Osteoblast (primary cell): ENCODE measurements around the gene CTNNA1. TPM values are rescaled to one million over a fixed set of nuclear protein-coding genes. Genes with fewer than 3 reads are reported as not detected.

Experiments used
- DNase-seq: peaks from one replicate; pipeline ENCODE4 v3.0.0; 2011; ENCODE audit warnings: low spot score, mixed read lengths; ENCODE audit not compliant: insufficient read length; ENCODE audit errors: missing footprints
- H2AFZ ChIP-seq: 2 replicates; pipeline ENCODE4 v1.6.0; 2011; ENCODE audit warnings: mild to moderate bottlenecking, low read length
- H3K27ac ChIP-seq: 2 replicates; pipeline ENCODE4 v1.5.1; 2011; ENCODE audit warnings: mild to moderate bottlenecking, low read depth, low read length, moderate library complexity
- H3K27me3 ChIP-seq: 2 replicates; pipeline ENCODE4 v1.6.0; 2012; ENCODE audit warnings: mild to moderate bottlenecking, control low read depth, inconsistent platforms, low read length, moderate library complexity; ENCODE audit not compliant: insufficient read depth
- H3K36me3 ChIP-seq: 2 replicates; pipeline ENCODE4 v1.5.1; 2011; ENCODE audit warnings: mild to moderate bottlenecking, low read length, control low read depth, moderate library complexity; ENCODE audit not compliant: insufficient read depth
- H3K4me1 ChIP-seq: 2 replicates; pipeline ENCODE4 v1.5.1; 2011; ENCODE audit warnings: mild to moderate bottlenecking, low read length, control low read depth, moderate library complexity; ENCODE audit not compliant: insufficient read depth
- H3K4me2 ChIP-seq: 2 replicates; pipeline ENCODE4 v1.6.0; 2011; ENCODE audit warnings: mild to moderate bottlenecking, low read length; ENCODE audit not compliant: insufficient read depth
- H3K4me3 ChIP-seq: fragments of 200-600 bp; sonication (generic); 3 replicates; pipeline ENCODE4 v1.5.1; 2012; ENCODE audit warnings: mild to moderate bottlenecking, low read length, inconsistent platforms; ENCODE audit not compliant: insufficient read depth
- H3K79me2 ChIP-seq: 2 replicates; pipeline ENCODE4 v1.6.0; 2012; ENCODE audit warnings: mild to moderate bottlenecking, low read length, control low read depth, inconsistent platforms; ENCODE audit not compliant: insufficient read depth
- H3K9me3 ChIP-seq: 2 replicates; pipeline ENCODE4 v1.5.1; 2011; ENCODE audit warnings: low read depth, low read length, control low read depth
- H4K20me1 ChIP-seq: 2 replicates; pipeline ENCODE4 v1.6.0; 2012; ENCODE audit warnings: mild to moderate bottlenecking, low read length, control low read depth; ENCODE audit not compliant: insufficient read depth
- total RNA-seq: library from RNA; depleted of rRNA; stranded (reverse); fragments of >200 nt; gene quantifications from 2 replicates; pipeline ENCODE4 v1.2.3, GENCODE V29; 2012
- TF ChIP-seq, protein P1 (sequence below): IDR thresholded peaks from 2 replicates; pipeline ENCODE4 v1.5.1; 2011; ENCODE audit warnings: mild to moderate bottlenecking, low read depth, low read length, moderate library complexity; ENCODE audit errors: extremely low read depth

CTNNA1 gene
- total RNA-seq, 1 donor: 432 TPM

DNA sequence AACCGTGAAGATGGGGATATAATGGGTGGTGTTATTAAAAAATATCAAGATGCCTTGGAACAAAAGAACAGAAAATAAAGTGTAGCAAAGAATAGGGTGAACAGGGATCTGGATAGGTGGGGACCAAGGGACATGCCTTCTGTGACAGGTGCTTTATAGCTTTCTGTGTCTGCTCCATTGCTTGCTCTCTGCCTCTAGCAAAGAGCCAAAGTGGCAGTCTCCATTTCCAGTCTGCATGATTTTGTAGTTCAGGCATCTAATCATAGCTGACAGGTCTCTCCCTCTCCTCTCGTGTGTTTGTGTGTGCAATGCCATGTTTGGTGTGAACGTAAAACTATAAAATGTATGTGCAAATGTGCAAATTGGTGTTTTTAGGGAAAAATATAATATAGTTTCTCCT, 86.9 kb downstream of the CTNNA1 start:
- H3K9me3 ChIP-seq: no peaks in the 10 kb centered on the region
- H3K27me3 ChIP-seq: no peaks in the 10 kb centered on the region
- H3K4me3 ChIP-seq: no peak overlapping the region
- TF ChIP-seq, protein P1, sequence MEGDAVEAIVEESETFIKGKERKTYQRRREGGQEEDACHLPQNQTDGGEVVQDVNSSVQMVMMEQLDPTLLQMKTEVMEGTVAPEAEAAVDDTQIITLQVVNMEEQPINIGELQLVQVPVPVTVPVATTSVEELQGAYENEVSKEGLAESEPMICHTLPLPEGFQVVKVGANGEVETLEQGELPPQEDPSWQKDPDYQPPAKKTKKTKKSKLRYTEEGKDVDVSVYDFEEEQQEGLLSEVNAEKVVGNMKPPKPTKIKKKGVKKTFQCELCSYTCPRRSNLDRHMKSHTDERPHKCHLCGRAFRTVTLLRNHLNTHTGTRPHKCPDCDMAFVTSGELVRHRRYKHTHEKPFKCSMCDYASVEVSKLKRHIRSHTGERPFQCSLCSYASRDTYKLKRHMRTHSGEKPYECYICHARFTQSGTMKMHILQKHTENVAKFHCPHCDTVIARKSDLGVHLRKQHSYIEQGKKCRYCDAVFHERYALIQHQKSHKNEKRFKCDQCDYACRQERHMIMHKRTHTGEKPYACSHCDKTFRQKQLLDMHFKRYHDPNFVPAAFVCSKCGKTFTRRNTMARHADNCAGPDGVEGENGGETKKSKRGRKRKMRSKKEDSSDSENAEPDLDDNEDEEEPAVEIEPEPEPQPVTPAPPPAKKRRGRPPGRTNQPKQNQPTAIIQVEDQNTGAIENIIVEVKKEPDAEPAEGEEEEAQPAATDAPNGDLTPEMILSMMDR: no peak
- no peak for DNase-seq
- peaks cover 25% of the 10 kb centered on the region for H4K20me1 ChIP-seq
- H3K79me2 ChIP-seq: peaks cover 80% of the 10 kb centered on the region
- no peak overlapping the region for H2AFZ ChIP-seq
- H3K36me3 ChIP-seq: peaks cover 4% of the 10 kb centered on the region
- H3K27ac ChIP-seq: no peak overlapping the region
- no peak overlapping the region for H3K4me2 ChIP-seq
- peaks cover 29% of the 10 kb centered on the region for H3K4me1 ChIP-seq

DNA sequence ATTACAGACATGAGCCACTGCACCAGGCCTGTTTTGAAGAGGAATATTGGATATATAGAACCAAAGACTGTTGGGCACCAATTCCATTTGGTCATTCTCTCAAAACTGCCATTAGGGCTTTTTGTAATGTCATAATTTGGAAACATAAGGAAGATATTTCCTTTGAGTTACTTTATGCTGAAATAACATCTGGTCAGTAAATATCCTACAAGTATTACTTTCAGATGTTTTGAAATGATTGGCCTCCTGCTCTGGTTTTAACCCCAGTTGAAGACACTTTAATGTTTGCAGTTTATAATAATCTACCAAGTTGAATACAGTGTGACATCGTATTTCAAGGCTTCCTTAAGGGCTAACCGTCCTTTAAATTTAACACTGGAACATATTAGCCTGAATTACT, 88.3 kb downstream of the CTNNA1 start:
- Histone ChIP-seq H3K36me3 (peaks cover 4% of the 10 kb centered on the region), H2AFZ (no peak overlapping the region), H3K4me2 (no peak overlapping the region), H3K9me3 (no peaks in the 10 kb centered on the region), H3K27ac (no peak overlapping the region), H4K20me1 (peaks cover 16% of the 10 kb centered on the region), H3K79me2 (peaks cover 76% of the 10 kb centered on the region), H3K4me1 (peaks cover 36% of the 10 kb centered on the region), H3K27me3 (no peaks in the 10 kb centered on the region), H3K4me3 (no peak overlapping the region)
- TF ChIP-seq, protein P1: no peak
- no peak for DNase-seq

DNA sequence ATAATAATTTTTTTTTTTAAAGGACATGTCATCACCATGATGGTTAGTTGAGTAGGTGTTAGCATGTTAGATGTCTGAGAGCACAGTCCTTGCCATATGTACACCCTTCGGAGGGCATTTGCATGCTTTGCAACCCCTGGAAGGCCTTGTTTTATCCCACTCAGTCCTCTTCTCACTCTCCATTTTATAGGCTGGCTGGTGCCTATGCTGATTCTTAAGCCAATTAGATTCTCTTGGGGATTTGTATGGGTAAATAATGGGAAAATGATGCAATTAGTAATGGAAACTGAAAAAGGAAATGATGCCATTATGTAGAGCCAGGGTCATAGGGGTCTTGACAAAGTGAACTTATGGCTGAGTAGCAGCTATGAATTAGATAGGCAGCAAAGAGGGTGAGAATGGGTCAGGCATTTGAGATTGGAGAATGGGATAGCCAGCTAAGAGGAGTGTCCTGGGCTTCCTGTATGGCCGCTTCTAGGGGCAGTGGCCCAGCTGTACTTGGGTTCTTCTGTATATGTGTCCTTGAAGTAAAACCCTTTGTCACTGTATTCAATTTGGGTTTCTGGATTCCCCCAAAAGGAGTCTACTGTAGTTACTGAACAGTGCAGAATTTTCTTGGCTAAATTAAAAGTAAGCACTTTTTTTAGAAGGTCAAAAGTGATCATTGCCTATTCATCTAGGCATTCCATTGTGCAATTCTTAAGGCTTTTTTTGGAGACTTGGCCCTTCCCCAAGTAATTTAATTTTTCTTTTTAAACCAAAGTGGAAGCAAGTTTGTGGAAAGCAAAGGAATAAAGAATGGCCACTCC, 90.3 kb downstream of the CTNNA1 start:
- no peak for DNase-seq
- Histone ChIP-seq H3K27ac (peak overlapping the region; percentile 42), H3K79me2 (peaks cover 77% of the 10 kb centered on the region), H4K20me1 (peaks cover 10% of the 10 kb centered on the region), H2AFZ (no peak overlapping the region), H3K27me3 (no peaks in the 10 kb centered on the region), H3K4me3 (no peak overlapping the region), H3K9me3 (no peaks in the 10 kb centered on the region), H3K4me1 (peaks cover 36% of the 10 kb centered on the region), H3K4me2 (peak overlapping the region; percentile 53), H3K36me3 (peaks cover 4% of the 10 kb centered on the region)
- TF ChIP-seq, protein P1: no peak

DNA sequence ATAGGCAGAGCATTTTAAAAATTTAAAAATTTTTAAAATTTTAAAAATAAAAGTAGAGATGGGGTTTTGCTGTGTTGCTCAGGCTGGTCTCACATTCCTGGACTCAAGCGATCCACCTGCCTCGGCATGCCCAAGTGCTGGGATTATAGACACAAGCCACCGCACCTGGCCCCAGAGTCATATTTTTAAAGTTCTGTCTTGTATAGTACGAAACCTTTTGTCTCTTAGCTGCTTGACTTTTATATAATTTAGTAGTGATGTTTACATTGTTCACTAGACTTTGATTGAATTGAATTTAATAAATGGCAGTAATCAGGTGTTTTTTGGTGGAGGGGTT, 90.9 kb downstream of the CTNNA1 start:
- Histone ChIP-seq H3K27ac (peak overlapping the region; percentile 65), H3K9me3 (no peaks in the 10 kb centered on the region), H3K36me3 (peaks cover 4% of the 10 kb centered on the region), H3K4me2 (peak overlapping the region; percentile 74), H3K4me3 (no peak overlapping the region), H3K27me3 (no peaks in the 10 kb centered on the region), H3K79me2 (peaks cover 77% of the 10 kb centered on the region), H2AFZ (no peak overlapping the region), H4K20me1 (peaks cover 5% of the 10 kb centered on the region), H3K4me1 (peaks cover 38% of the 10 kb centered on the region)
- no peak for DNase-seq
- TF ChIP-seq, protein P1: no peak
